ENCODE measurements around the gene NCOA1.

- no peak for TF ChIP-seq CTCF (IDR thresholded peaks at IDR 0.05)
- TF ChIP-seq POLR2A (IDR thresholded peaks at IDR 0.05), result no peak
Measured at GRCh38 chr2:24449344-24449743, 41.7 kb upstream of the NCOA1 start.
